ENCODE results near the gene ENHO.

The ENHO gene

DNA sequence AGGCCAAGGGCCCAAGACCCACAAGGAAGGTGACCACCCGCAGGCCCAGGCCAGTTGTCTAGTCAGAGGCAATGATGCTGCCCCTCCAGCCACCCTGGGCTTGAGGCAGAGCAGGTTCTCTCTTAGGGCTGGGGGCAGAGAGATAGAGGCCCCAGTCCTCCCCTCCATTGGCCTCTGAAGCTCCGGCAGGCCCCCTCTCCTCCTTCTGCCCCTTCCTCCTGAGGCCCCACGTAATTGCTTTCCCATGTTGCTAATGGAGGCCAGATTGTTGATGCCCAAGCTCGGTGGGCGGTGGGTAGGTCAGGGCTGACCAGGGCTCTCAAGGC lies 26.6 kb upstream of the ENHO start:
- no peak for DNase-seq (ENCODE audit: low read depth)
- in situ Hi-C loops (cut with HindIII; ENCODE audit: low sequenced_read_pairs), result no loop called here
- TF ChIP-seq, protein P1, sequence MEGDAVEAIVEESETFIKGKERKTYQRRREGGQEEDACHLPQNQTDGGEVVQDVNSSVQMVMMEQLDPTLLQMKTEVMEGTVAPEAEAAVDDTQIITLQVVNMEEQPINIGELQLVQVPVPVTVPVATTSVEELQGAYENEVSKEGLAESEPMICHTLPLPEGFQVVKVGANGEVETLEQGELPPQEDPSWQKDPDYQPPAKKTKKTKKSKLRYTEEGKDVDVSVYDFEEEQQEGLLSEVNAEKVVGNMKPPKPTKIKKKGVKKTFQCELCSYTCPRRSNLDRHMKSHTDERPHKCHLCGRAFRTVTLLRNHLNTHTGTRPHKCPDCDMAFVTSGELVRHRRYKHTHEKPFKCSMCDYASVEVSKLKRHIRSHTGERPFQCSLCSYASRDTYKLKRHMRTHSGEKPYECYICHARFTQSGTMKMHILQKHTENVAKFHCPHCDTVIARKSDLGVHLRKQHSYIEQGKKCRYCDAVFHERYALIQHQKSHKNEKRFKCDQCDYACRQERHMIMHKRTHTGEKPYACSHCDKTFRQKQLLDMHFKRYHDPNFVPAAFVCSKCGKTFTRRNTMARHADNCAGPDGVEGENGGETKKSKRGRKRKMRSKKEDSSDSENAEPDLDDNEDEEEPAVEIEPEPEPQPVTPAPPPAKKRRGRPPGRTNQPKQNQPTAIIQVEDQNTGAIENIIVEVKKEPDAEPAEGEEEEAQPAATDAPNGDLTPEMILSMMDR (IDR thresholded peaks at IDR 0.05; ENCODE audit: low read depth, low read length, missing control alignments), result no peak

DNA sequence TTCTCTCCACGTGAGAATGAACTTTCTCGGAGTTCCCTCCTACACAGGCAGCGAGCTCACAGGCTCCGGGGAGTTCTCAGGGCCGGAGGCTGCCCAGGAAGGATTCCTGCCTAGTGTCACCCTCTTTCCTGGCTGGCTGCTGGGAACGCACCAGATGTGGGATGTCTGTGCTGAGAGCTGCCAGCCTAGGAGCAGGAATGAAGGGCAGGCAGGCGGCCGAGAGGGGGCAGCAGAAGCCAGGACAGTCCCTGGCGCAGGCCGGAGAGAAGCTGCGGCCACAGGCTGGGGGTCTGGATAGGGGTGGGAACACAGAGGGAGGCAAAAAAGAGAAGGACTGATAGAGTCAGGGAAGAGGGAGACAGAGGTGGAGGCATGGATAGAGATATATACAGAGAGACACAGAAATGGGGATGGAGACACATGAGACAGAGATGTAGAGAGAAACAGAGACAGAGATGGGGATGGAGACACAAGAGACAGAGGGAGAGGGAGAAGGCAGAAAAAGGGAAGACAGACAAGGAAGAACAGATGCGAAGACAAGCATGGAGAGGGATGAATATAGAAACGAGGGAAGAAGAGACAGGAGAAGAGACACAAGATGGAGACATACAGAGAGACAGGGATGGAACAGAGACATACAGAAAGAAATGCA lies 25.3 kb upstream of the ENHO start:
- no peak overlapping the region for H3K4me3 ChIP-seq (ENCODE audit: low read depth, low read length)
- in situ Hi-C loops (cut with HindIII; ENCODE audit: low sequenced_read_pairs), result no loop called here
- peak; percentile 9 for DNase-seq (ENCODE audit: low read depth)
- TF ChIP-seq, protein P1 (IDR thresholded peaks at IDR 0.05; ENCODE audit: low read depth, low read length, missing control alignments), result peak; percentile 90

More for the DNA sequence above, 26.6 kb upstream of the ENHO start:
- H3K4me3 ChIP-seq (ENCODE audit: low read depth, low read length), result no peak overlapping the region

DNA sequence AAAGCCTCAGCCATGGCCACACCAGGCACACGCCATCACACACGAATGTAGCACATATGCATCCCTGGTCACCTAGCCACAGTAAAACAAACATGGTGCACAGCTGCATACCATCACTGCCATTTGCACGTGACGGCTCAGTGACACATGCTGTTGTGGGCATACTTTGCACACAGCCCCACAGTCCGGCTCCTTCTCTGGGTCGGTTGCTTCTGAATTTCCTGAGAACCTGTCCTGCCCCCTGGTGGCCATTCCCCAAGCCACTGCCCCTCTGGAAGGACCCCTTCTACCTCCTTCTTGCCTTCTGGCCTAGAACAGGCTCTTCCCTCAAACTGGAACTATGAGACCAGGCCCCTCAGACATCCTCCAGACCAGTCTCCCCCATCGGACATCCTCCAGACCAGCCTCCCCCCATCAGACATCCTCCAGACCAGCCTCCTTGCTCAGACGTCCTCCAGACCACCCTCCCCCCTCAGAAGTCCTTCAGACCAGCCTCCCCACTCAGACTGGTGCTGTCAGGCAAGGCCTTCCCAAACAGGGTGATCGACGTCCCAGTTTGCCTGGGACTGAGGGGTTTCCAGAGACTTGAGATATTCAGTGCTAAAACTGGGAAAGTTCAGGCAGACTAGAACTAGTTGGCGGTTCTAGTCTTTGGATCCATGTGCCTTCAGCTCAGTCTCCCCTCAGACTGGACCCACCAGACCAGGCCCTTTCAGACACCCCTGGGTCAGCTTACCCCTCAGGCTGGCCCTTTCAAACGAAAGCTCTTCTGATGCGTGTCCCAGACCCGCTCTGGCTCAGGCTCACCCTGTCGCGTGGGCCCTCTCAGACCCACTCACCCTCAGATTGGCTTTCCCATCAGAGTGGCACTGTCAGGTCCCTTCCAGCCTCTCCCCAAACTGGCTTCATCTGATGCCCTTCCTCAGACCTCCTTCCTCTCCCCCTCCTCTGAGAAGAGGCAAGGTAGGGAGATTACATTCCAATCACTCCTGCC lies 24.3 kb upstream of the ENHO start:
- peak; percentile 49 for DNase-seq (ENCODE audit: low read depth)
- H3K4me3 ChIP-seq (ENCODE audit: low read depth, low read length), result no peak overlapping the region
- TF ChIP-seq, protein P1 (IDR thresholded peaks at IDR 0.05; ENCODE audit: low read depth, low read length, missing control alignments), result peak; percentile 80
- in situ Hi-C loops (cut with HindIII; ENCODE audit: low sequenced_read_pairs), result no loop called here

DNA sequence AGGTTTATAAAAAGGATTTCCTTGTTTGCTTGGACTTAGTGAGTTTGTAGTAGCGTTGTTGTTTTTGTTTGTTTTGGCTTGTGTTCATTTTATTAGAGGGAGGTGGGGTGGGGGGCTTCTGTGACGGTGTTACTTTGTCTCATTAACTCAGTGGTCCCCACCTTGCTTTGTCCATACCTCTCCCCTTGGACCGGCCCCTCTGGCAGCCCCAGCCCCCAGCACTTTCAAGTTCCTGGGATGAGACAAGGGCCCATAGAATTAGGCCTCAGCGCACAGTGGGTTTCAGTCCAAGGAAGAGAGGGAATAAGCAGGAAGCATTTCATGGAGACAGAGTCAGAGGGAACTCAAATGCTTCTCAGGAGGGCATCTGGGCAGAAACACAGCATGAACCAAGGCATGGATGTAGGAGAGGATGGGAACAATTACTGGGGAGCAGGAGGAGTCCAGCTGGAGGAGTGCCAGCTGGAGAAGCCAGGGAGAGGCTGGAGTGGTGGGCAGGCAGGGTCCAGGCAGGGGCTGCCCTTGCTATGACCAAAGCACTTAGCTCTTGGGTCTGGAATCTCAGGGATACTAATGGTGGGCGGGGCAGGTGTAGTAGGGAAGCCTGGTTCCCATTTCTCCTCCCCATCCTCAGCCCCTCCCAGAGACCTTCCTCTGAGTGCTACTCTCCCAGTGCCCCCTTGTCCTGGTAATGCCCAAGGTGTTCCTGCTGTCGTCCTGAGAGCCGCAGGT lies 23.5 kb upstream of the ENHO start:
- TF ChIP-seq, protein P1 (IDR thresholded peaks at IDR 0.05; ENCODE audit: low read depth, low read length, missing control alignments), result no peak
- no peak for DNase-seq (ENCODE audit: low read depth)
- in situ Hi-C loops (cut with HindIII; ENCODE audit: low sequenced_read_pairs), result no loop called here
- no peak overlapping the region for H3K4me3 ChIP-seq (ENCODE audit: low read depth, low read length)

DNA sequence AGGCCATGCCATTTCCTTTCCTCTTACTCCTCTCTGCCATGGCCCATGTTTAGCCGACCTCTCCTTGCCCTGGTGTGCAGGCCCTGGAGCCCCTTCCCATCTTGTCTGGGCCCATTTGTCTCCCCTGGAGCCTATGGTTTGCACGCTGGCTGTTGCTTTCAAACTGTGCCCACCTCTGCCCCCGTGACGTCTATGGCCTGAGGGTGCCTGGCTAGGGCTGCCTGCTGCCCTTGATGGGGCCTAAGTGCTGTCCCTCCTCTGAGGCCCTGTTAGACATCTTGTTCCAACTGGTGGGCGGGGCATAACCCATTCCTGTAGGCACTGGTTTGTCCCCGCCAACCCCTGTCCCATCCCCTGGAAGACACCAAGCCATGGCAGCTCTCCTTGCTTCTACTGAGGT lies 22.7 kb upstream of the ENHO start:
- in situ Hi-C loops (cut with HindIII; ENCODE audit: low sequenced_read_pairs), result no loop called here
- DNase-seq (ENCODE audit: low read depth), result no peak
- no peak overlapping the region for H3K4me3 ChIP-seq (ENCODE audit: low read depth, low read length)
- TF ChIP-seq, protein P1 (IDR thresholded peaks at IDR 0.05; ENCODE audit: low read depth, low read length, missing control alignments), result no peak

DNA sequence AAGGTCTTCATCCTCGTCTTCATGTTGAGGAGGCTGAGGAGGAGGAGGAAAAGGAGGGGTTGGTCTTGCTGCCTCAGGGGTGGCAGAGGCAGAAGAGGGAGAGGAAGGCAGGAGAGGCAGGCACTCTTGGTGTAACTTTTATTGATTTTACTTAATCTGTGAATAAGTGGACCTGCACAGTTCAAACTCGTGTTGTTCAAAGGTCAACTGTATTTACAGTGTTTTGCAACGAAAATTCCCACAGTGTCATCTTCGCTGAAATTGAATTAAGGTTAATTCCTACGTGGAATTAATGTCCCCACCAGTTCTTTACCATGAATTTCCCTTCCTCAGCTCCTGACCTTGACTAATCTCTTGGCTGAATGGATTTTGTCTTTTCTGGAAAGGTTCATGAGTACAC lies 21.2 kb upstream of the ENHO start:
- no peak overlapping the region for H3K4me3 ChIP-seq (ENCODE audit: low read depth, low read length)
- DNase-seq (ENCODE audit: low read depth), result no peak
- in situ Hi-C loops (cut with HindIII; ENCODE audit: low sequenced_read_pairs), result no loop called here
- TF ChIP-seq, protein P1 (IDR thresholded peaks at IDR 0.05; ENCODE audit: low read depth, low read length, missing control alignments), result no peak
